Inferior parietal cortex (tissue), 1 donor: ENCODE measurements around the gene CPSF3.

ENCODE experiments used
- DNase-seq: peaks from one replicate; pipeline ENCODE4 v3.0.0-alpha.2; 2016; ENCODE audit errors: extremely low spot score

CPSF3 gene

DNA sequence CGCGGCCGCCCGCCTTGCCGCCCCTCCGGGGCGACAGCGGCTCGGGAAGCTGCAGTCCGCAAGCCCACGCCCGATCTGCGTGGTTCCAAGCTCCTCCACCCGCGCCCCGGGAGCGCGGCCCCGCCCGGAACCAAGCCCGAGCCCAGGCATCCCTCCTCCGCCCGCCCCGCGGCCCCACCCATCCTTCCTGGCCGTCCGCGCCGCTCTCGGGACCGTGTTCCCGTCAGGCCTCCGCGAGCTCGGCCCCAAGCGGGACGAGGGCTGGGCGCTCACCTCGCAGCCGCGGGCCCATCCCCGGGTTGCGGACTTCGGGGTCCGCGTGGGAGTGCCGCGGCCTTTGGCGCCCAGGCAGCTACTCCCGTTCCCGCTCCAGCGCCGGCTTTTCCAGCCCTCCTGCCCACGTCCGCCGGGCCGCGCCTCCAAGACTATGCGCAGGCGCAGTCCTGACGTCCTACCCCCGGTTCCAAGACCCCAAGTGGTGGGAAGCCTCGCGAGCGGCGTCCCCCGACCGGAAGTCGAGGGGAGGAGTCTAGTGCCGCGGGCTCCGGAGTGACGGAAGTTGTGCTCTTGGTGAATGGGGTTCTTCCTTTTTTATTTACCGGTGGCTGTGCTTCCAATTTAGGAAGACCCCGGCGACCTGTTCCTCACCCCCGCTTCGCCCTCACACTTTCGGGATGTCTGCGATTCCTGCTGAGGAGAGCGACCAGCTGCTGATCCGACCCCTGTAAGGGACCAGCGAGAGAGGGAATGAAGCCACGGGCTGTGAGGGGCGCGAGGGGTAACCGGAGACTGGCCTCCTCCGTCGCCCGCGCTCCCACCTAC is at the start of gene CPSF3, which contains the start of gene ITGB1BP1:
Gene CPSF3 (plus strand): TSS at position 555 of the 822 bp plus-strand sequence. CDS start 120 bp downstream, at position 675.
Gene ITGB1BP1 (minus strand): TSS at position 429 of the 822 bp plus-strand sequence. CDS start 4,831 bp downstream, outside the sequence.
- peak; percentile 99 for DNase-seq

DNA sequence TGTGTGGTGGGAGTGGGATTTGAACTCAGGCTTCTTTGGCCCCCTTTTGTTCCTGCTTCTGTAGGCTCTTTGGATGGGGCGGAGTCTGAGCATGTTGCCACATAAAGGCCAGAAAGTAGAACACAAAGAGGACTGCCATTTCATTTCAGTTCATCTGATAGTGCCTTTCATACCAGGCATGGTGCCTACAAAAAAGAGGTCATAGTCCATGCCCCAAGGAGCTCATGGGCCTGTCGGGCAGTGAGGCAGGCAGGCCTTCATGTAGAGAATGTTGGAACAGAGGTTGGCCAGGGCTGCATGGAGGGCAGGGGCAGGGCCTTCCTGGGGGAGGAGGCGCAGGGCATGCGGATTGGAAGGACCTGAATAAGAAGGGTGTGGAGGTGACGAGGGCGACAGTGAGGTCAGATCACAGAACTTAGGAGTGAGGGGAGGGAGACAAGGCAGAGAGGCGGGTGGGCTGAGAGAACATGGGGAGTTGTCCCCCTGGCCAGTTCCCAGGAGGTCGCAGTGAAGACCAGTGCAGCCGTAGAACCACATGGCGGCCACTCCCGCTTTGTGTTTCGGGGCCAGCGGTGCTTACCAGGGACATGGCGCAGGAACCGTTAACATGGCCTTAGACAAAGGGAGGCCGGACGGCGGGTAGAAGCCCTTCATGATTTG is 49.3 kb upstream of the CPSF3 start:
- DNase-seq = no peak

DNA sequence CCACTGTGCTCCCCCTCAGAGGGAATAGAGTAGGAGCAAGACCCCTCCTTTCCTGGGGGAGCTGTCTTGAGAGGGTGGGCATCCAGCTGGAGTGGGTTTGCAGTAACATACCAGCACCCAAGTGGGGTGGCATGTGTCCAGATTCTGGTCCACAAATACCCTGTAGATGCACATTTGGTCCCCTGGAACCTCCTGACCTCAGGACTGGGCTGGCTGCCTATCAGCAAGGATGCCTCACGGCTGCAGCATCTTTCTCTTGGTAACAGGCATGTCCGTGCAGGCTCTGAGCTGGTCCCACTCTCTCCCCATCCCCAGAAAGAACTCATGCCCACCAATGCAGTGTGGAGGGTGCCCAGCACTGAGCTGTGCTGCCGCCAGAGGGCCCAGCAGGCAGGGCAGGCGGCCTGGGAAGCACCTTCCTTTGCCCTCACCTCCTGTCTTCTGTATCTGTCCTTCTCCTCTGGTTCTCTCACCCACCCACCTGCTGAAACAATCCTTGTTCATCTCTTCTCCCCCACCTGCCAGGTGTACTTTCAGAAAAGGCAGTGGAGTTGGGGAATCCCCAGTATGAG is 47.5 kb upstream of the CPSF3 start:
- DNase-seq = no peak

DNA sequence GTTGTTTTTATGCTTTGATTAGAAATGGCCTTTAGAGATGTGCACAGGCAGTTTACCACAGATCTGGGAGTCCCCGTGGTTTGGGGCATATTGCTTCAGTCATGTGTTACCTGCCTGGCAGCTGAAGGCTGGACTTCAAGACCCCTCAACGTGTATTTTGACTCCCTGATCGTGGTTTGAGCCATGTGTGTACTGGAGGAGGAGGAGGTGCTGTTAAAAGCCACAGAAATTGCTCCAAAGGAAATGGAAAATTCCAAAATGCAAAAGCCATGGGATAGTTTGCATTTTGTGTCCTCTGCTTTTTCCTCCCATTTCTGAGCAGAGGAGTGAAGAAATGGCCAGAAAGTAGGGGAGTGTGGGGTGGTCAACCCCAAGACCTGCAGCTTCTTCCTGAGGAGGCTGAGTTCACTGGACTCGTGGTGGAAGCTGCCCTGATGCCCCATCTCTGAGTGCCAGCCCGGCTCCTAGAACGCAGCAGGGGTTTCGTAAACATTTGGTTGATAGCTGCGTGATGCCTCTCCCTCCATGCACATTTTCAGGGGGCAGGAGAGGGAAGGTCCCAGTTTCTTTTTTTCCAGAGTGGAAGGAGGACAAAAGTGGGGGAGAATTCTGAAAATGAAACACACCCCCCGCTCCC is 45.9 kb upstream of the CPSF3 start:
- DNase-seq = no peak

DNA sequence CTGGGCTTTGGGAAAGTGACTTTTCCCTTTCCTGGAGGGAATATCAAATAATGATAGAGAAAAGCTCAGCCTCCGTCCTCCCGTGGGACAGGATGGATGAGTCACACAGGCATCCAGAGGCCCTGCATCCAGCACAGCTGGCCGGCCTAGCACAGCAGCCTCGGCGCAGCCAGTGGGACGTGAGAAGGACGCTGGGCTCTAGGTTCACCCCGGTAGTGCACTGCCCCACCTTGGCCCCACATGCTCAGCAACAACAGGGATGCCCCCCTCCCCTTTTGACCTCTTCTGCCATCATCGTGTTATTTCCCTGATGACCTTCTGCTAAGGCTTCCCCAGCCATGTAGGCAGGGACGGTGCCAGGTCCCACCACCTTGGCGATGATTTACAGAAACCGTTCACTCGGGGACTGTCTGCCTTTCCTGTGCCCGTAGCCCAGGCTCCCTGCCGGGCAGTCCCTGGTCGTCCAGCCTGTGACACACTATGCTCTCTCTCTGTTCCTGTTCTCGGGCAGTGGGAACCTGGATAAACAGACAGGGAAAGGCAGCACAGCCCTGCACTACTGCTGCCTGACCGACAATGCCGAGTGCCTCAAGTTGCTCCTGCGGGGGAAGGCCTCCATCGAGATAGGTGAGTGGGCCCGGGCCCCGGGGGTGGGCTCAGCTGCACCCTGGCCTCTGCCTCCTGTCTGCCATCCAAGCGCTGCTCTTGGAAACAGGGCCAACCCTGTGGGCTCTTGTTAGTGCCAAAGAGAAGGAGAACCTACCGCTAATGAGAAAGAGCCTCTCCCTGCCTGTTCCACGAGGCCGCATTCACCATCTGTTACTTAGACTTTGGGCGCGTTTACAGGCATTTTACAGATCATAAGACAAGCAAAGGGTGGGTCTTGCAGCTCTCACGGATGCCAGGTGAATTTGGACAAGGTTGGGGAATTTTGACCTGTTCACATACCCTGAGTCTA is 44.7 kb upstream of the CPSF3 start:
- DNase-seq = no peak

DNA sequence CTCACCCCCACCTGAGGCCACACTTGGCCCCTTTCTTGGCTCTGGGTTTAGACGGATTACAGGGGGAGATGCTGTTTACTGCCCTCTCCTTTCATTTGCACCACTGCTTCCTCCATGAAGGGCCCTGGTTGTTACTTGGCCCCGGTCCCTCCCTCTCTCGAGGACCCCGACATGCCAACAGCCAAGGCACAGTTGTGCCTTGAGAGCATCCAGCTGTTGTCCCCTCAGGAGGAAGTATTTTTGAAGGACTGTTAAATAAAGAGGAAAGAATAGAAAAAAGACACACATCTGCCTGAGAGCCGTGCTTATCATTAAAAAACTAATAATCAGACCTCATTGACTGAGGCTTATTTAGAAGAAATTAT is 44.1 kb upstream of the CPSF3 start:
- no peak for DNase-seq

DNA sequence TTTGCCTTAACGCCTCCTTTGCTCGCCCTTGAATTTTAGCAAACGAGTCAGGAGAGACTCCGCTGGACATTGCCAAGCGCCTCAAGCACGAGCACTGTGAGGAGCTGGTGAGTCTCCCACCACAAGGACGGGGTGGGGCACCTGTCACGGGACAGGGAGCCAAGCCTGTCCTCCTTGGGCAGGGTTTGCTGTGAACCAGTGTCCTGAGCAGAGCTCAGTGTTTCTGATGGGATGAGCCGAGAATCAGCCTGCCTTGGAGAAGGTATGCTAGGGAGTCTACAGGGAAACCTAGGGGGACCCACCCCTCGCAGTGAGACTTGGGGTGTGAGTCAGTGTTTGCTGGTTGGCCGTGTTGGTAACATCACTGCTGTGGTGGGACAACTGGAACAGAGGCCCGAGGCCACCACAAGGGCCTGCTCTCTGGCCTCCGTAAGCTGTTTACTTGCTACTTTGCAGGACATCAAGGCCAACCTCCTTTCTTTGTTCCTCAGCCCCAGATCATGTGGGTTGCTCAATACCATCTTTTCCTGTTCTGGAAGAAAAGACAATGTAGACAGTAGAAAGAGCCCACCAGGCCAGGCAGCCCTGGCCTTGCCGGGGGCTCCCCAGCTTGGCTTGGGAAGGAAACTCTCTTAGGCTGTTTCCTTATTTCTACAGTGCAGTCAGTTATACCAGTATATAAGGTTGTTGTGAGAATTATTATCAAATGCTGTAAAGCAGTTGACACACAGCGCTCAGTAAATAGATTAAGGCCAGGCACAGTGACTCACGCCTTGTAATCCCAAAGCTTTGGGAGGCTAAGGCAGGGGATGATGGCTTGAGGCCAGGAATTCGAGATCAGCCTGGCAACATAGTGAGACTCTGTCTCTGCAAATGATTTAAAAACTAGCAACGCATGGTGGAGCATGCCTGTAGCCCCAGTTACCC is 42.5 kb upstream of the CPSF3 start:
- no peak for DNase-seq

DNA sequence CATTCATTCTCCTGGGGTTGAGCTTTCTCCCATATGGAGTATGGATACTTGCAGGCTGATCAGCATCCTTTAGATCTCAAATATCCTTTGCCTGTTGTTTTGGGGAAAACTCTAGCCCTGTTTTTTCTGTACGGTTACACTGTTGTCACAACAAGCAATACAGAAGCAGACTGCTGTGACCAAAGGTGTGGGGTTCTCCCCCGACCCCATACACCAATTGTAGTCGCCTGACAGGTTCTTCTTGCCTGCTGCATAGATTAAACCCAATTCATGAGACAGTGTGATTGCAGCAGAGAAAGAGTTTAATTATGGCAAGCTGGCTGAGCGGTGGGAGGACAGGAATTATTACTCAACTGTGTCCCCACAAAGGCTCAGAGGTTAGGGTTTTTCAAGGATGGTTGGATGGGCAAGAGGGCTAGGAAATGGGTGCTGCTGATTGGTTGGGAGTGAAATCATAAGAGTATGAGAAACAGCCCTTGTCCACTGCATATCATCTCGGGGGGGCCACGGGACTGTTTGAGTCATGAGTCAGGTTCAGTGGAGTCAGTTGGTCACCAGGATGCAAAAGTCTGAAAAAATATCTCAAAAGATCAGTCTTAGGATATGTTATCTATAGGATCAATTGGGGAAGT is 40.7 kb upstream of the CPSF3 start:
- no peak for DNase-seq

DNA sequence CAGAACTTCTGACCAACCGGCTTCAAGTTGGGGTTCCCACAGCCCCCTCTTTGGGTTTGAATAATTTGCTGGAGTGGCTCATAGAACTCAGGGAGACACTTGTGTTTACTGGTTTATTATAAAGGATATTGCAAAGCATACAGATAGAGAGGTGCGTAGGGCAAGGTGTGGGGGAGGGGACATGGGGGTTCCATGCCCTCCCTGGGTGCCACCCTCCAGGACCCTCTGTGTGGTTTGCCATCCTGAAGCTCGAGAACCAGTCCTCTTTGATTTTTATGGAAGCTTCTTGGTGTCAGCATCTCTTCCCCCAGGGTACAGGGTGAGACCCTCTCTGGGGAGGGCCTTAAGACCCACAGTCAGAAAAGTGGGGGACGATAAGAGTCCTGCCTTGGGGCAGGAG is 38.9 kb upstream of the CPSF3 start:
- DNase-seq = no peak

DNA sequence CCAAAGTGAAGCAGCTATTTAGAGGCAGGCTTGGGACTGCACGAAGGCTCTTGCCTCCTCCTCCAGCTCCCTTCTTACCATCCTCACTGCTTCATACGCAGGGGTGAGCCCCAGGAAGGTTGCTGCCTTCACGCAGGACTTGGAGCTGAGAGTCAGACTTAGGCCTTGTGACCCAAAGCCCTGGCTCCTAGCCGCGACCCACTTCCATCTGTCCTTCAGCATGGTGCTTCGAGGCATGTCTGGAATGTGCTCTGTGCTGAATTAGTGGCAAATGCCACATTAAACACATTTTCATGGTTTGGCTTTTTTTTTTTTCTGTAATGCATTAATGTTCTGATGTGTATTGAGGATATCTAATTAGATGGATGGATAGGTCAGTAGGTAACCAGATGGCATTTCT is 37.6 kb upstream of the CPSF3 start:
- DNase-seq = no peak

DNA sequence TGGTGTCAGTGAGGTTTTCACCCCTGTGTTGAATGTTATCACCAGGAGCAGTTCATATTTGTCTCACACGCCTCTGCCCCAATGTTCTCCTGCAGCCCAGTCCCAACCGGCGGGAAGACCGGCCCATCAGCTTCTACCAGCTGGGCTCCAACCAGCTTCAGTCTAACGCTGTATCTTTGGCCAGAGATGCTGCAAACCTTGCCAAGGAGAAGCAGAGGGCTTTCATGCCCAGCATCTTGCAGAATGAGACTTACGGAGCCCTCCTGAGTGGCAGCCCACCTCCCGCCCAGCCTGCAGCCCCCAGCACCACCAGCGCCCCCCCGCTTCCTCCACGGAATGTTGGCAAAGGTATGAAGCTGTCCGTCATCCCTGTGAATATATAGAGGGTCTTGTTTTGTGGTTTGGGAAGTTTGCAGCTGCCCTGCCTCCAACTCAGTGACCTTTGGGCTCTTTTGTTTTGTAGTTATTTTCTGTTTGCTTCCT is 35.2 kb upstream of the CPSF3 start:
- DNase-seq = no peak

DNA sequence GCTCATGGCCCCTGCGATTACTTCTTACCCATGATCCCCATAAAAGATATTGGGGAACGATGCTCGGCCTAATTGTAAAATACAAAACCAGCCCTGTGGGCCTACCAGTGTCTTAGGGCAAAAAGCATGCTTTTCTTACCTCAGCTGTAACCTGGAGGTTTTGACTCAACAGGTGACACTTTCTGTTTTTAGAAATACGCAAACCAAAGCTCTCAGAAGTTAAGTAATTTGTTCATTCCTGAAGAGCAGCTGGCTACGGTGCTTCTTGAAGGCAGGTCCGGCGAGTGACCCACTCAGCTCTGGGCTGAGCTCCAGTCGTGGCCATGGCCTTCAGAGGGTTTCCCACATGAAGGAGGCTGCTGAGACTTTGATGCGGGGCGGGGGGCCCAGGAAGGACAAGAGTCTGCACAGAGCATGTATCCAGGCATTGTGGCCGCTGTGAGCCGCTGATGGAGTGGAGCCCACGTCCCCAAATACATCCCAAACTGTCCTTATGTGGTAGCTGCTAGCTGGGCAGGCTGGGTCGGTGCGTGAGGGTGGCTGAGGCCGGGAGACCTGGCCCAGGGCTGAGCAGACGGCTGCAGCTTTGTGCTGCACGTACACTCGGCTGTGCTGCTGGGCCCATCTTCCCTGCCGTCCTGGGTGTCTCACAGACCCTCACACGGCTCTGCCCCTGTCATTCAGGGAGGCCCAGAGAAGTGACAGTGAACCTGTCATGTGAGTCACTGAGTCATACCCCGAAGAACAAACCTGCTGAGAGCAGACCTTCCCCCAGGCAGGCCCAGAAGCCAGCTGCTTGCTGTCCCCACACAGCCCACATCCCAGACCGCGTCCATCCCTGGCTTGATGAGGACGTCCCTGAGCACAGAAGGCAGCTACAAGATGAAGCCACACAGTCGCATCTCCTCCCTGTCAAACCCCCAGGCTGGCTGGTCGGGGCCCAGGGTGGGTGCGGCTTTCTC is 34.2 kb upstream of the CPSF3 start:
- no peak for DNase-seq

DNA sequence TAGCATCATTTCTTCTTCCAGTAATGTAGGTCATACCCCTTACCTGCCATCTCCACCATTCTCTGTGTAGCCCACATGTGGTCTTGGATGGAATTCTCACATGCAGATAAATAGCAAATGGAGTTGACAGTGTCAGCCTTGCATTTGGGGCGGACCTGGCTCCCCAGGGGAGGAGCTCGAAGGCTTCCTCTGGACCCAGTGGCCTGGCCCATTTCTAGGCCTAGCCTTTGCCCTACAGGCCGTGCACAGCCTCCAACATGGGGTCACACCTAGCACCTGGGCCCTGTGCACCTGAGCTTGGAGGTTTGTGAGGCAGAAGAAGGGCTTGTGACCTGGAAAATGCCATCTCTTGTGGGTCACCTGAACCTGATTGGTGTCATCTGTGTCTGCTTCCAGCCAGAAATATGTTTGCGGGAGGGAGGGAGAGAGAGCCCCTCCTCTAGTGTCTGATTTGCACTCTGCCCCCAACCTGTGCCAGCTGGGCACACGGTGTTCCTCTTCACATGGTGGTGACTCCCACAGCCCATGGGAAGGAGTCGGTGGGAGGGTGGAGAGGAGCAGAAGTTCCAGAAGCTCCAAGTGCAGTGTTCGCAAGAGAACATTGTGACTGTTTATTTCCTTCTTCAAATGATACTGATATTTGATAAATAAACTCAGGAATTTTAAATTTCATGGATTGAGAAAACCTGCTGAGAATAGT is 33.2 kb upstream of the CPSF3 start:
- DNase-seq = no peak

DNA sequence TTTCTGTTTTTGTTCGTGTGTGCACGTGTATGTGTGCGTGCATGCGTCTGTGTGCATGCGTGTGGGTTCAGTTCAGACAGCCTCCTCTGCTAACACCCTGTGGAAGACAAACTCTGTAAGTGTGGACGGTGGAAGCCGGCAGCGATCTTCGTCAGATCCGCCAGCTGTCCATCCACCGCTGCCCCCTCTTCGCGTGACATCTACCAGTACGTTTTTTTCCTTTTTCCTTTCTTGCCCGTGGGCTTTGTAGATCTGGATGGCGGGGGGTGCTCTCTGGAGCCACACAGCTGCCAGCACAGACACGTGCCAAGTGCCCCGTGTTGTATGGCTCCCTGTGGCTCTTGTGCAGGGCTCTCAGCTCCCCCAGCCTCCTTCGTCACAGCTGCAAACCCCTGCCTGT is 32.5 kb upstream of the CPSF3 start:
- DNase-seq = no peak

DNA sequence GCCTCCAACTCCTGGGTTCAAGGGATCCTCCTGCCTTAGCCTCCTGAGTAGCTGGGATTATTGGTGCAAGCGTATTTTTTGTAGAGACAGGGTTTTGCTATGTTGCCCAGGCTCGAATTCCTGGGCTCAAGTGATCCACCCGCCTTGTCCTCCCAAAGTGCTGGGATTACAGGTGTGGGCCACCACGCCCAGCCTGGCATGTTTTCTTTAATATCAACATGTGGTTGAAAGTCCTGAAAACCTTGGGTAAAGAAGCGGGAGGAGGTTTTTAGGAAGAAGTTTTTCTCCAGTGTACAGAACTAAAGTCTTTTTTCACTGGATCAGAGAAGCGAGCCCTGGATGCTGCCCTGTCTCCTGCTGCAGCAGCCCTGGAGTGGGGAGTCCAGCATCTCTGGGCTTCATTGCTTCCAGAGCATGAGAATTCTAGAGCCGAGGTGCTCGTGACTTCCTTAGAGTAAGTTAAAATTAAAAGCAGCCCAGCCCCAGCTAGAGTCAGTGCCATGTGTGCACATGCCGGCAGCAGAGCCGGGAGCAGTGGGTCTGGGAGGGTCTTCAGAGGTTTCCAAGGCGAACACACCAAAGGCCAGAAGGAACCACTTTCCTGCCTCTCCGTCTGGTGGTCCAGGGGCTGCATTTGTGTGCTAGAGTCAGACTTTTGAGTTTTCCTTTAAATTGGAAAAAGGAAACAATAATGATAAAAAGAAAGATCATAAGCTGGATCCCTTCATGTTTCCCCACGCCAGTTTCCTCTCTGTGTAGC is 31.3 kb upstream of the CPSF3 start:
- DNase-seq = no peak

DNA sequence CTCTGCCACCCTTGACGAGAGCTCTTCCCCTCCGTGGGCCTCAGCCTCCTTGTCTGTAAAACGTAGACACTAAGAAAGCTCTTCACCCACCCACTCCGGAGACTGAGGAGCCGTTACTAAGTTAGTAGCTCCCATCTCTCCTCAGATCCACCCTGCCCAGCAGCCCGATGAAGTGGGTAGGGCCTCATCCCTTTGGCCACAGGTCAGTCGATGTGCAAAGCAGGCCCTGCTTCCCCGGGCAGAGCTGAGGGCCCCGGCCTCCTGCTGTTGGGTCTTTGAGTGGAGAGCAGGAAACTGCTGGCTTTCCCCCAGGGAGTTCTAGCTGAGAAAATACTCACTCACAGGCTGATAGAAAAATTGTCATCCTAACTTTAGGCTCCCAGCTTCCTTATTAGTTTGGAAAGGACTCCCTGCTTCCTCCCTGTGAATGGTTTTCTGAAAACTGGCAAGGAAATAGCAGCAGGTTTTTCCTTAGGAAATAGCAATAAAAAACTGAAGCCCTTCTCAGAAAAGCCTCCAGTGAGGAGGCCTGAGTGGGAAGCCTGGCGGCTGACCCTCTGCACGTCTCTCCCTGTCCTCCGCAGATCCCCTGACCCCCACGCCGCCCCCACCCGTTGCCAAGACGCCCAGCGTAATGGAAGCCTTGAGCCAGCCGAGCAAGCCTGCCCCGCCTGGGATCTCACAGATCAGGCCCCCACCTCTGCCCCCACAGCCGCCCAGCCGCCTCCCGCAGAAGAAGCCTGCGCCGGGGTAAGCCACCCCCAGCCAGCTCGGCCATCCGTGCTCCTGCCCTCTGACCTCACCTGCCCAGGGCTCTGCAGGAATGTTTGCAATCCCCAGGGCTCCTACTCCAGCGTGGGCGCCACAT is 30.3 kb upstream of the CPSF3 start:
- DNase-seq = no peak
